Measurements from ENCODE around the gene MEI1. TPM values are rescaled to one million over a fixed set of nuclear protein-coding genes. Genes with fewer than 3 reads are reported as not detected.

MEI1 gene
- total RNA-seq, 1 experiment from 2014 or later = 0.08 TPM

DNA sequence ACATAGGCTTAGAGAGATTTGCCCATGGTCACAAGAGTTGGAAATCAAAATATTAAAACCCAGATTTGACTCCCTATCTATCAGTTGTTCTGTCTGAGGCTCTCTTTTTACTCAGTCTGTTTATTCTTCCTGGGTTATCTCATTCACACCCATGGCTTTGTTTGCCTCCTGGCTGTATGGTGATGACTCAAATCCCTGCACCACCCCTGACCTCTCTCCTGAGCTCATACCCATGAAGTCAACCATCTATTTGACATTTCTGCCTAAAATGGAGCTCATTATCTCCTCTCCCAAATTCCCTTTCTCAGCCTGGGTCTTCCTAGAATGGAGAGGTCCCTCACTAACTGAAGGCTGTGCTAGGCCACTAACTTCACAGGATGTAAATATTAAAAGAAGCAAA is 73.3 kb downstream of the MEI1 start:
- Histone ChIP-seq H3K4me3 (no peak overlapping the region), H3K36me3 (no peaks in the 10 kb centered on the region), H3K27me3 (replicated peaks) (no peaks in the 10 kb centered on the region), H3K9me3 (replicated peaks) (no peaks in the 10 kb centered on the region), H3K4me1 (replicated peaks) (no peaks in the 10 kb centered on the region), H3K27ac (no peak overlapping the region)
- no peak for DNase-seq (ENCODE audit: low read depth in 1 of 2, low spot score in 2 of 2)

DNA sequence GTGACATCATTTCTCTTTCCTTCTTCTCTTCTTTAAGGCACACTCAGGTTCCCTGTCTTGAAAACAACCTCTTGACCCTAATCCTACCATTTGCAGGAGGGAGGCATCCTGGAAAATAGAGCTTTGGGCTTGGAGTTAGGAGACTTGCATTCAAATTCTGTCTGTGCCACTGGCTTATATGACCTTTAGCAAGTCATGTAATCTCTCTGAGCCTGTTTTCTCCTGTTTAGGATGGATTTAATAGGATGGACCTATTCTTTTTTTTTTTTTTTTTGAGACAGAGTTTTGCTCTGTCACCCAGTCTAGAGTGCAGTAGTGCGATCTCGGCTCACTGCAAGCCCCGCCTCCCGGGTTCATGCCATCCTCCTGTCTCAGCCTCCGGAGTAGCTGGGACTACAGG is 76.0 kb downstream of the MEI1 start:
- H3K27me3 ChIP-seq (replicated peaks) = no peaks in the 10 kb centered on the region
- H3K36me3 ChIP-seq = no peaks in the 10 kb centered on the region
- no peak for DNase-seq (ENCODE audit: low read depth in 1 of 2, low spot score in 2 of 2)
- H3K9me3 ChIP-seq (replicated peaks) = no peaks in the 10 kb centered on the region
- no peak overlapping the region for H3K4me3 ChIP-seq
- no peak overlapping the region for H3K27ac ChIP-seq
- no peaks in the 10 kb centered on the region for H3K4me1 ChIP-seq (replicated peaks)

DNA sequence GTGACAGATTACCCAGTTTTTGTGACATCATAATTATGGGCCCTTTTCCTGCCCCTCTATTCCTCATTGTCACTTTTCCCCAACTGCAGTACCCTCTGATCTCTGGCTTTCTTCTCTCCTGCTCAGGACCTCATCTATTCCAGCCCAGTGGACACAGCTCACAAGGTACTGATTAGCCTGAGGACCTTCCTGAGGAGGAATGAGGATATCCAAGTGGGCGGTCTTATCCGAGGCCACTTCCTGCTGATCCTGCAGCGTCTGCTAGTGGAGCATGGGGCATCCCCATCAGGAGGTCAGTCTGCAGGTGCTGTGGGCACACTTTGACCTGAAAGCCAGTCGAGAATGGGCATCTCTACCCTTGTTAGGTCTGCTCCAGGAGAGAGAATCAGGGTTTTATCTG is 76.7 kb downstream of the MEI1 start:
- DNase-seq (ENCODE audit: low read depth in 1 of 2, low spot score in 2 of 2) = no peak
- H3K4me3 ChIP-seq = no peak overlapping the region

DNA sequence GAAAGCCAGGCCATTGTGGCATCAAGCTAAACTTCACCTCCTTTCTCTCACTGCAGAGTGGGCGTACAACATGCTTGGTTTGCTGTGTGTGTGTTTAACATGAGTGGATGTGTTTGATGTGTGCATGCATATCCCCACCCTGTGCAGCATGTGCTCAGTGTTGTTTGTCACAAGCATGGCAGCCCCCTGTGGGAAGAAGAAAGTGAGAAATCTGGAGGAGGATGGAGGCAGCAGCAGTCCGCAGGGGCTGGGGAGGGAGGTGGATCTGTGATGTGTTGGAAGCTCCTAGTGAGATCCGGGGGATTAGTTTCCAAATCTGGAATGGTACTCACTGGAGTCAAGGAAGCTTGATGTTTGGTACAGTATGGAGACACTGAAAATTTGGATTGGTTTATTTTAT is 77.1 kb downstream of the MEI1 start:
- H3K36me3 ChIP-seq = no peaks in the 10 kb centered on the region
- no peaks in the 10 kb centered on the region for H3K9me3 ChIP-seq (replicated peaks)
- H3K27ac ChIP-seq = no peak overlapping the region
- no peak overlapping the region for H3K4me3 ChIP-seq
- H3K27me3 ChIP-seq (replicated peaks) = no peaks in the 10 kb centered on the region
- DNase-seq (ENCODE audit: low read depth in 1 of 2, low spot score in 2 of 2) = no peak
- no peaks in the 10 kb centered on the region for H3K4me1 ChIP-seq (replicated peaks)

More for the DNA sequence above, 76.7 kb downstream of the MEI1 start:
- no peak overlapping the region for H3K27ac ChIP-seq
- H3K27me3 ChIP-seq (replicated peaks) = no peaks in the 10 kb centered on the region
- H3K36me3 ChIP-seq = no peaks in the 10 kb centered on the region
- H3K4me1 ChIP-seq (replicated peaks) = no peaks in the 10 kb centered on the region
- H3K9me3 ChIP-seq (replicated peaks) = no peaks in the 10 kb centered on the region

DNA sequence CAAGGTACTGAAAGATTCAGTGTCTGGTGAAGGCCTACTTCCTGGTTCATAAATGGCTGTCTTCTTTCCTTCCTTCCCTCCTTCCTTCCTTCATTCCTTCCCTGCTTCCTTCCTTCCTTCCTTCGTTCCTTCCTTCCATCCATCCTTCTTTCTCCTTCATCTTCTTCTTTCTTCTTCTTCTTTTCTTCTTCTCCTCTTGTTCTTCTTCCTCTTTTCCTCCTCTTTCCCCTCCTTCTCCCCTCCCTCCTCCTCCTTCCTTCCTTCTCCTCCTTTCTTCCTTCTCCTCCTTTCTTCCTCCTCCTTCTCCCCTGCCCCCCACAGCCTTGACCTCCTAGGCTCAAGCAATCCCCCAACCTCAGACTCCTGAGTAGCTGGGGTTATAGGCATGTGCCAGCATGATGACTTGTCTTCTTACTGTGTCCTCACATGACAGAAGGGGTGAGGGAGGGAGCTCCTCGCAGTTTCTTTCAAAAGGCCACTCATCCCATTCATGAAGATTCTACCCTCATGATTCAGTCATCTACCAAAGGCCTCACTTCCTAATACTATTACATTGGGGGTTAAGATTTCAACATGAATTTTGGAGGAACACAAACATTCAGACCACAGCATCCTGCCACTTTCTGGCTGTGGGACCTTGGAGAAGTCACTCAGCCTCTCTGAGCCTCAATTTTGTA is 78.6 kb downstream of the MEI1 start:
- Histone ChIP-seq H3K27me3 (replicated peaks) (no peaks in the 10 kb centered on the region), H3K27ac (no peak overlapping the region), H3K4me1 (replicated peaks) (no peaks in the 10 kb centered on the region), H3K4me3 (no peak overlapping the region), H3K36me3 (no peaks in the 10 kb centered on the region), H3K9me3 (replicated peaks) (no peaks in the 10 kb centered on the region)
- DNase-seq (ENCODE audit: low read depth in 1 of 2, low spot score in 2 of 2) = no peak

DNA sequence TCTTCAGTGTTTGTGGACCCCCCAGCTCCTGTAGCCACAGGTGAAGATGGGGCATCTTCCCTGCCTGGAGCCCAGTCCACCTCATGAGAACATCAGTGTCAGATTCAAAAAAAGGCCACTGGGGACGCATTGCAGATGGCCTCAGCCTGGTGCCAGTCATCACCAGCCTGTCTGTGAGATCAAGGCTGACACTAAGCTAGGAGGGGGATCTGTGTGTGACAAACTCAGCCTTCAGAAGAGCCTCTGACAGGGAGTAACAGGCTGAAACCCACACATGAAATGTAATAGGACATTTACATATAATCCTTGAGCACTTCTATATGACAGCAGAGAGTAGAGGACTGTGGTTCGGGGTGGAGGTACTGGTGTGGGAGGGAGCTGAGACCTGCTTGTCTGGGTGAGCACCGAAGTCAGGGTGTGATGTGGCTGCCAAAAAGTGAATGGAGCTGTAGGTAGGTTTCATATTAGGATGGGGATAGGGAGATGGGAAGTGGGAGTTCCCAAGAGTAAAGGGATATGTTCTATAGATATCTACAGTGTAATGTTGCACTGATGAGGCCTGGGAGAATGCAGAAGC is 80.7 kb downstream of the MEI1 start:
- Histone ChIP-seq H3K4me3 (no peak overlapping the region), H3K4me1 (replicated peaks) (no peaks in the 10 kb centered on the region), H3K27ac (no peak overlapping the region), H3K36me3 (no peaks in the 10 kb centered on the region), H3K9me3 (replicated peaks) (no peaks in the 10 kb centered on the region), H3K27me3 (replicated peaks) (no peaks in the 10 kb centered on the region)
- DNase-seq (ENCODE audit: low read depth in 1 of 2, low spot score in 2 of 2) = no peak

DNA sequence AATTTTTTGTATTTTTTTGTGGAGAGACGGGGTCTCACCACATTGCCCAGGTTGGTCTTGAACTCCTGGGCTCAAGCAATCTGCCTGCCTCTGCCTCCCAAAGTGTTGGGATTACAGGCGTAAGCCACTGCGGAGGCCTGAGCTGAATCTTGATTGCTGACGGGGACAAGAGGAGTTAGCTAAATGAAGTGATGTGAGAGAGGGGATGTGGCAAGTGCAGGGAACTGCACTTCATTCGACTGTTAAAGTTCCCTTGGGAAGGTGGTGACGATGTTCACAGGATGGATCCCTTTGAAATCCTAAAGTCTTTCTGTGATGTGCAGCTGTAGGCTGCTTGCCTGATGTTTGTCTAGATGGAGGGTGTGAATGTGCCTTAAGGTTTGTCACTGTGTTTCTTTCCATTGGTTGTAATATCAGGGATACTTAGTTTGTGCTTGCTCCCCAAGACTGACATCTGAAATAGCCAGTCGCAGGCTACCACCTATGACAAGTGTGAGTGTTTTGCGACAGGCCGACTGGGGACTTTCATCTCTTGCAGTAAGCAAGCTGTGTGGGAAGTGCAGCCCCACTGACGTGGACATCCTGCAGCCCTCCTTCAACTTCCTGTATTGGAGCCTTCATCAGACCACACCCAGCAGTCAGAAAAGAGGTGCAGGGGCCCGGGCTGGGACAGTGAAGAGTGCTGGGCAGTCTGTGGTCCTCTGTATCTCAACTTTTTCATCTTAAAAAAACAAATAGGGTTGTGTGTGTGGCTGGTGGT is 81.6 kb downstream of the MEI1 start:
- no peak overlapping the region for H3K27ac ChIP-seq

DNA sequence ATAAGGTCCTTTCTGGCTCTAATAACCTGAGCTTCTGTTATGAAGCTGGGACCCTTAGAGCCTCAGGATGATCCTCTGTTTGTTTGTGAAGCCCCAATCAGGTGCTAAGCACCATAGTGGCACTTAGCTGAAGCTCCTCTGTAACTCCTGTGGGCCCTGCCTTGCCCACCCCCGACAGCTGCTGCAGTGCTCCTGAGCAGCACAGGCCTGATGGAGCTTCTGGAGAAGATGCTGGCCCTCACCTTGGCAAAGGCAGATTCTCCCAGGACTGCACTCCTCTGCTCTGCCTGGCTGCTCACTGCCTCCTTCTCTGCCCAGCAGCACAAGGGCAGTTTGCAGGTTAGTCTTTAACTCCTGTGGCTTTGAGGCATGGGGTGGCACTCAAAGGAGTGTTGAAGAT is 82.2 kb downstream of the MEI1 start:
- H3K27ac ChIP-seq = no peak overlapping the region
- H3K36me3 ChIP-seq = no peaks in the 10 kb centered on the region
- no peaks in the 10 kb centered on the region for H3K27me3 ChIP-seq (replicated peaks)
- no peaks in the 10 kb centered on the region for H3K9me3 ChIP-seq (replicated peaks)
- H3K4me3 ChIP-seq = no peak overlapping the region
- no peaks in the 10 kb centered on the region for H3K4me1 ChIP-seq (replicated peaks)
- no peak for DNase-seq (ENCODE audit: low read depth in 1 of 2, low spot score in 2 of 2)

More for the DNA sequence above, 81.6 kb downstream of the MEI1 start:
- H3K4me3 ChIP-seq = no peak overlapping the region
- no peaks in the 10 kb centered on the region for H3K9me3 ChIP-seq (replicated peaks)
- H3K27me3 ChIP-seq (replicated peaks) = no peaks in the 10 kb centered on the region
- no peak for DNase-seq (ENCODE audit: low read depth in 1 of 2, low spot score in 2 of 2)
- no peaks in the 10 kb centered on the region for H3K4me1 ChIP-seq (replicated peaks)
- no peaks in the 10 kb centered on the region for H3K36me3 ChIP-seq

DNA sequence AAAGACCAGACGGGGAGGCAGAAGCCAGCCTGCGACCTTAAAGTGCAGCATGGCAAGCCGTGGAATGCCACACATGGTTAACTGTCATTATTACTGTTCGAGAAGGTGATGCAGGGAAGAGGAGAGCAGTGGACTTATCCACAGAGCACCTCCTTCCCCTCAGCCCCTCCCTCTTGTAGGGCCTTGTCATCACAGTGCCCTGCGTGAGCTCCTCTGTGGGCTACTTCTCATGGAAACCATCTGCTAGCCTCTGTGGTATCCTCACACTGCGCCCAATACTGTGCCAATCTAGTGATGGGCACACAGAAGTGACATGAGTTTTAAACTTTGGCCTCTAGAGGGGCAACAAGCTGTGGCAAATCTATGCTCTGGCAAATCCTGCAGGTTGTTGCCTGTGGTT is 83.0 kb downstream of the MEI1 start:
- H3K4me3 ChIP-seq = no peak overlapping the region
- no peaks in the 10 kb centered on the region; the same call in 1 of the 2 replicates for H3K27me3 ChIP-seq (replicated peaks)
- no peak for DNase-seq (ENCODE audit: low read depth in 1 of 2, low spot score in 2 of 2)
- no peak overlapping the region for H3K27ac ChIP-seq
- H3K9me3 ChIP-seq (replicated peaks) = no peaks in the 10 kb centered on the region
- no peaks in the 10 kb centered on the region for H3K4me1 ChIP-seq (replicated peaks)
- no peaks in the 10 kb centered on the region for H3K36me3 ChIP-seq

DNA sequence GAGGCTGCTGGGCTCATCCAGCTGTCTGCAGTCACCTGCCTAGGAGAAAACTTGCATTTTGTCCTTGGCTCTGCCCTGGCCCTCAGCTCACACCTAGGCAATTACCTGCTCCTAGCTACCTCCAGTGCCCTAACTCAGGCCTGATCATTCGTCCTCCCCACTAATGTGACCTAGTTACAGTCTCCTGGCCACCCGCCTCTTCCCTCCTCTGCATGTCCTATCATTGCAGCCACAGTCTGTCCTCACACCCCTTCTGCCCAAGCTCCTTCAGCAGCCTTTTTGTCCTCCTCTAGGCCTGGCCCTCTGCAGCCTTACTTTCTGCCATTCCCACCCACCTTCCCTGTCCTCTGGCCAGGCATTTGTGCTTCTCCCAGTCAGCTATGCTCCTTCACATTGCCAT is 83.4 kb downstream of the MEI1 start:
- Histone ChIP-seq H3K4me1 (replicated peaks) (no peaks in the 10 kb centered on the region), H3K27me3 (replicated peaks) (no peaks in the 10 kb centered on the region; the same call in 1 of the 2 replicates), H3K36me3 (no peaks in the 10 kb centered on the region), H3K27ac (no peak overlapping the region), H3K4me3 (no peak overlapping the region), H3K9me3 (replicated peaks) (no peaks in the 10 kb centered on the region)
- DNase-seq (ENCODE audit: low read depth in 1 of 2, low spot score in 2 of 2) = no peak

DNA sequence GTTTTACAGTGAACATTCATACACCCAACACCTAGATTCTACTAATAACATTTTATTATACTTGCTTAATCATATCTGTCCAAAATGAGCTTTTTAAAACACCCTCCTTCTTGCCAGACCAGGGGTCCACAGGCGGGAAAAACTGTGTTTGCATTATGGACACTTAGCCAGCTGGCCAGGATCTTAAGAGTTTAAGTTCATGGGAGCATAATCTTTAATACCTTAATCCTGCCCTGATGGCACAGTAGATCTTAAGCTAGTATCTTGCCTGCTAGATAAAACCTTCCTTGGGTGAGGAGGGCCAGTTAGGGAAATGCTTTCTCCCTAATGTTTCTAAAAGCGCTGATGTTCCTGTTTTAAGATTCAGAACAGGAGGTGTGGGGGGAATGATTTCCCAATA is 88.0 kb downstream of the MEI1 start:
- Histone ChIP-seq H3K27ac (no peak overlapping the region), H3K36me3 (no peaks in the 10 kb centered on the region), H3K4me1 (replicated peaks) (no peaks in the 10 kb centered on the region), H3K27me3 (replicated peaks) (no peaks in the 10 kb centered on the region; the same call in 1 of the 2 replicates), H3K9me3 (replicated peaks) (no peaks in the 10 kb centered on the region), H3K4me3 (no peak overlapping the region)
- DNase-seq (ENCODE audit: low read depth in 1 of 2, low spot score in 2 of 2) = no peak

DNA sequence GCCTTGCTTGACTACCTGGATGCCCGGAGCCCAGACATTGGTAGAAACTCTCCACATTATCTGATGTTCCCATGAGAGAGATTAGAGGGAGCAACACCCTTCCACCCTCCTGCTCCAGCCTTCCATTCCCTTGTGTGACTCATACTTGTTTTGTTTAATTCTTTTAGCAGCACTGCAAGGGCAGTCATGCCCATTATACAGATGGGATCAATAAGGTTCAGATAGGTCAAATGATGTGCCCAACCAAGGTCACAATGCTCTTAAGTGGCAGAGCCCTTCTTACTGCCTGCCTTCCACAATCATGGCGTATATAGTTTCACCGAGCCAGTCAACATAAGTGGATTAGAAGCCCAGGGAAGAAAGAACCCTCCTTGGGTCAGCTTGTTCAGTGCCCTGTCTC is 94.6 kb downstream of the MEI1 start:
- H3K4me1 ChIP-seq (replicated peaks) = no peaks in the 10 kb centered on the region
- H3K9me3 ChIP-seq (replicated peaks) = no peaks in the 10 kb centered on the region

DNA sequence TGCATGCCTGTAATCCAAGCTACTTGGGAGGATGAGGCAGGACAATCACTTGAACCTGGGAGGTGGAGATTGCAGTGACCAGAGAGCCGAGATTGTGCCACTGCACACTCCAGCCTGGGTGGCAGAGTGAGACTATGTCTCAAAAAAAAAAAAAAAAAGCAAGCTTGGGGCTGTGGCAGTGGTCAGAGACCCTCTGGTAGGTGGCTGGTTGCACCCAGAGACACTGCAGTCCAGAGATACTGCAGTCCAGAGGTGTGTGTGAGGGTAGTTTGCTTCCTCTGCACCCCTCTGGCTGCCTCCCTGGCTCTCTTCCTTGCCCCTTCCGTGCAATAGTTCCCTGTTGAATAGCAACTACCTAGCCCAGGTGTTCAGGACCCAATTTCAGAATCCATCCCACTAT is 99.4 kb downstream of the MEI1 start:
- no peak for DNase-seq (ENCODE audit: low read depth in 1 of 2, low spot score in 2 of 2)
- Histone ChIP-seq H3K27me3 (replicated peaks) (no peaks in the 10 kb centered on the region), H3K9me3 (replicated peaks) (no peaks in the 10 kb centered on the region), H3K4me3 (no peak overlapping the region), H3K4me1 (replicated peaks) (peaks cover 20% of the 10 kb centered on the region), H3K36me3 (0 out of 2 replicates have a peak, but pooled peaks cover 3% of the 10 kb centered on the region), H3K27ac (no peak overlapping the region)

More for the DNA sequence above, 94.6 kb downstream of the MEI1 start:
- no peaks in the 10 kb centered on the region for H3K36me3 ChIP-seq
- no peaks in the 10 kb centered on the region for H3K27me3 ChIP-seq (replicated peaks)
- H3K4me3 ChIP-seq = no peak overlapping the region
- no peak overlapping the region for H3K27ac ChIP-seq
- no peak for DNase-seq (ENCODE audit: low read depth in 1 of 2, low spot score in 2 of 2)
